Subcutaneous adipose tissue (tissue), 4 donors: ENCODE data around the gene SCNN1B. TPM values are rescaled to one million over a fixed set of nuclear protein-coding genes. Genes with fewer than 3 reads are reported as not detected.

Source experiments
- total RNA-seq, 4 donors: library from RNA; depleted of rRNA; stranded (reverse); fragments of >200 nt; gene quantifications; one replicate each; pipeline ENCODE4 v1.1.0, GENCODE V29; 2016
- TF ChIP-seq, protein P1 (sequence below): fragments of 450-650 bp; IDR thresholded peaks from one replicate; pipeline ENCODE4 v1.5.1; 2016; ENCODE audit warnings: low read depth, mild to moderate bottlenecking, control low read depth, antibody characterized with exemption, moderate library complexity

Gene SCNN1B
- total RNA-seq, 4 donors from 2014 or later, result 1.9 to 30.3 (median 5.6) TPM

DNA sequence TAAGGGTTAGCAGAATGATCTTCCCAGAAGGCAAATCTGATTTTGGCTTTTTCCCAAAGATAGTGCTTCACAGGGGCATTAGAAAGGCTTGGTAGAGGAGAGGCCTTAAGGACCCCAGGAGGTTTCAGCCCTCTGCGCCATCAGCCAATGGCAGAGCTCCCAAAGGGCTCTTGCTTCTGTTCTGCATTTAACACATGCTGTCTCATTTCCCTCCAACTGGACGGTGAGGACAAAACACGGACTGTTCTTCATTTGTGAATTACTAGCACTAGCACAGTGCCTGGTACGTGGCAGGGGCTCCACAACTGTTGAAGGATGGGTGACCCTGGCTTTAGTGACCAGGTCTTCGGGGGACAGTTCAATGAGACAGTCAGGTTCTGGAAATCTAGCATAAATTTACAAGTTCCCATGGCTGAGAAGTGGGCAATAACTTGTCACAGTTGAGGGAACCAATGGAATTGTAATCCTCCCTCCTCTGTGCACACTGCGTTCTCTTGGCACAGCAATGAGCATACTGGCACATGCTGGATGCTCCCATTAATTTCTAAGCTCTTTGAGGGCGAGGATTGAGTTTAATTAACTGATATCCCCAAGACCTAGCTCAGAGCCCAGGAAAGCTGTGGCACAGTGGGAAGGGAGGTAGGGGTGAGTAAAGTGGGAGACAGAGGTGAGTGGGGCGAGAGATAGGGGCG lies 105.5 kb downstream of the SCNN1B start:
- TF ChIP-seq, protein P1, sequence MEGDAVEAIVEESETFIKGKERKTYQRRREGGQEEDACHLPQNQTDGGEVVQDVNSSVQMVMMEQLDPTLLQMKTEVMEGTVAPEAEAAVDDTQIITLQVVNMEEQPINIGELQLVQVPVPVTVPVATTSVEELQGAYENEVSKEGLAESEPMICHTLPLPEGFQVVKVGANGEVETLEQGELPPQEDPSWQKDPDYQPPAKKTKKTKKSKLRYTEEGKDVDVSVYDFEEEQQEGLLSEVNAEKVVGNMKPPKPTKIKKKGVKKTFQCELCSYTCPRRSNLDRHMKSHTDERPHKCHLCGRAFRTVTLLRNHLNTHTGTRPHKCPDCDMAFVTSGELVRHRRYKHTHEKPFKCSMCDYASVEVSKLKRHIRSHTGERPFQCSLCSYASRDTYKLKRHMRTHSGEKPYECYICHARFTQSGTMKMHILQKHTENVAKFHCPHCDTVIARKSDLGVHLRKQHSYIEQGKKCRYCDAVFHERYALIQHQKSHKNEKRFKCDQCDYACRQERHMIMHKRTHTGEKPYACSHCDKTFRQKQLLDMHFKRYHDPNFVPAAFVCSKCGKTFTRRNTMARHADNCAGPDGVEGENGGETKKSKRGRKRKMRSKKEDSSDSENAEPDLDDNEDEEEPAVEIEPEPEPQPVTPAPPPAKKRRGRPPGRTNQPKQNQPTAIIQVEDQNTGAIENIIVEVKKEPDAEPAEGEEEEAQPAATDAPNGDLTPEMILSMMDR, result no peak

DNA sequence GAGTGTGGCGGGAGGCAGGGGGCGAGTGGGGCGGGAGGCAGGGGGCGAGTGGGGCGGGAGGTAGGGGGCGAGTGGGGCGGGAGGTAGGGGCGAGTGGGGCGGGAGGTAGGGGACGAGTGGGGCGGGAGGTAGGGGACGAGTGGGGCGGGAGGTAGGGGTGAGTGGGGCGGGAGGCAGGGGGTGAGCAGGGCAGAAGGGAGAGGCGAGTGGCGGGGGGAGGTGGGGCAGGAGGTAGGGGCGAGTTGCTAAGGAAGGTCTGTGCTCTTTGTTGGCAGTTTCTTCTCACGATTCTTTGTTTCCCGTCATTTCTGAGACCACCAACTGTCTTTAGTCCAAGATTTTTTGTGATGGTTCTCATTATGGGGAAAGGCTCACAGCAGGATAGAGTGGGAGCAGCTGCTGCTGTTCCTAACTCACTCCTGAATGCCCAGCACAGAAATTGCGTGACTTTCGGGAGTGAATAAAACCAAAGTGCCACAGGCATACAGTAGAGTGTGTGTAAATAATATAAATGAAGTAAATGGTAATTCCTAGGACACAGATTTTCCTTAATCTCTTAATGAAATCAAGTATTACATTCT lies 106.2 kb downstream of the SCNN1B start:
- TF ChIP-seq, protein P1, result no peak

DNA sequence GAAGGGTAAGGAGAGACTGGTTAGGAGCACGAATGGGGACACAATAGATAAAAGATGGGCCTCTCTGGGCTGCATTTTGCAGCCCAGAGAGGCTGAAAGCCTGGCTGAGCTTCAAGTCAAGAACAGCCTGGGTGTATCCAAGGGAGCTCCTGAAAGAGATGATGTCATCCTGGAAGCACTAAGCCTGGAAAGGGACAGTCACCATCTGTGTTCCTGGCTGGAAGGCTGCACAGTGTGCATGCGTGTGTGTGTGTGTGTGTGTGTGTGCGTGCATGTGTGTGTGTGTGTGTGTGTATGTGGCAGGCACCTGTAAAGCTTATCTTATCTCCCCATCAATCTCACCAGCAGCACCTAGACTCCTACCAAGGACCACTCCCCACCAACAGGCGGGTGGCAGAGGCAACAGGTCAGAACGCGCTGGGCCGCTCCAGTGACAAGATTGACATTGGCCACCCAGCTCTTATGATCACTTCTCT lies 106.8 kb downstream of the SCNN1B start:
- TF ChIP-seq, protein P1, result no peak

DNA sequence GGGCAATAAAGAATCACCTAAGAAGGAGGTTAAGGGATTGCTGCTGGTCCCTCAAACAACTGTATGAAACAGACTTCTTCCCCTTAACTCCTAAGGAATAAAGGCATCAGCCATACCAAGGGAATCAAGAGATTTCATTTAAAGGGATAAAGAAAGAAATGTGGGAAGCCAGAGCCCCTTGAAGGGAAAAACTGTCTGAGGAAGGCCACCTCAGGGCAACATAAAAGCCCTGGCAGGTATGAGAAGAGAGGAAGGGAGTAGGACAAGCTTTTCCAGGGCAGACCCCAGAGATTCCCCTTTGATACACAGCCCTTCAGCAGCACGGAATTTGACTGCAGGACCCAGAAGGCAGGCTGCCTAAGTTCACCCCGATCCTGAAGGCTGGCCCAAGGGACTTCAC lies 107.4 kb downstream of the SCNN1B start:
- TF ChIP-seq, protein P1, result no peak

DNA sequence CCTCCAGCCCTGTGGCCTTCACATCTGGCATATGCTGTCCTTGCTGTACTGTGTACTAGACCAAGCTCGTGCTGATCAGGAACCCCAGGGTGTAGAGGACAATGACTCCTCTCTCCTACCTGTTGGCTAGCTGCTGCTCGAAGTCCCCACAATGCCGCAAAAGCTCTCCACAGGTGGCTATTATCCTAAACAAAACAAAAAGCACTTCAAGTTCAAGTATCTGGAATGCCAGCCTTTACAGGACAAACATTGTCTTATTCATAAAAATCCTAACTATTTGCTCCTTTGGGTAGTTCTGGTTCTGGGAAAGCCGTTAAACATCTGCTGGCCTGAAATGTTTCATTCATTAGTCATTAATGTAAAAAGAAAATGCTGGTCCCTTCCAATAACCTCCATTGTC lies 108.1 kb downstream of the SCNN1B start:
- TF ChIP-seq, protein P1, result no peak

DNA sequence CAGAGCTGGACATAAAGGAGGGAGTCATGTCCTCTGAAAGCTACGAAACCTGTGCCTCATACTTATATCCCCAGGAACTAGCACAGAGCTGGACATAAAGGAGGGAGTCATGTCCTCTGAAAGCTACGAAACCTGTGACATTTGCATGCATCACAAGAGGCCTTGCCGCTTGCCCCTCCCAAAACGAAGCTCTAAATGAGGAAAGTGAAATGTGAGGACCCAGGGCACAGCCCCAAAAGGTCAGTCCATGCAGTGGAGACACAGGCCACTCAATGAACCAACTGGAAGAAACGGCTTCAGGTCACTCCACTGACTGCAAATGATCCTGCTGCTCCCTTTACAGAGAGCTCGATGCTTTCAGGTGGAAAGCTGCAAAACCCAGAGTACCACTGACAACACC lies 112.6 kb downstream of the SCNN1B start:
- TF ChIP-seq, protein P1, result no peak

DNA sequence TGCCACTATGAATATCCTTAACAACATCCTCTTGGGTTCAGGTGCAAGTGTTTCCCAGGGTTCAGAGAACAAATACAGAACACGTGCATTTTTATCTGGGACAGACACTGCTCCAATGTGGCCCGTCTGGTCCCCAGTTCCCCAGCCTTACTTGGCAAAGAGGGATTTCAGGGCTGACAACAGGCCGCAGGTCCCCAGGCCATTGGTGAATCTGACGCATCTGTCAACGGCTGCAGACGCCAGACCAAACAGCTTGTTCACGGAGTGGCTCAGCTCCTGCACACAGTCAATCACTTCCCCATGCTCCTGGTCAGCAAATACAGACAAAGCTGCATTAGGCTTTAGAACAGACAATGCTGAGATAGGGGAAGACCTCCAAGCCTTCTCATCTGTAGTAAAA lies 114.7 kb downstream of the SCNN1B start:
- TF ChIP-seq, protein P1, result no peak
